Activated CD8-positive, alpha-beta T cell treated with anti-CD3 and anti-CD28 coated beads for 36 hours (primary cell): ENCODE results near the gene INPP4B. TPM values are rescaled to one million over a fixed set of nuclear protein-coding genes. Genes with fewer than 3 reads are reported as not detected.

Source experiments
- ATAC-seq: fragments of 200-7000 bp; cut with Tn5 transposase; one replicate; pipeline ENCODE4 v1.10.0; 2021; ENCODE audit warnings: mild to moderate bottlenecking, moderate library complexity
- CTCF ChIA-PET: fragments of 350-600 bp; sonication (Branson Sonifier 250); formaldehyde crosslinking; loops from one replicate; lab custom pipeline; 2021; ENCODE audit warnings: antibody characterized with exemption; lab: Charles Lee
- POLR2A ChIA-PET: fragments of 350-600 bp; sonication (Branson Sonifier 250); formaldehyde crosslinking; loops from one replicate; lab custom pipeline; 2021; ENCODE audit warnings: antibody characterized with exemption; lab: Charles Lee
- DNase-seq: peaks from one replicate; pipeline ENCODE4 v3.0.0-alpha.2; 2020
- H3K27ac Mint-ChIP-seq: one replicate; pipeline ENCODE4 v1.8.0; 2021; ENCODE audit warnings: mild to moderate bottlenecking, mixed read lengths
- H3K27me3 Mint-ChIP-seq: one replicate; pipeline ENCODE4 v1.8.0; 2021; ENCODE audit warnings: mixed read lengths
- H3K36me3 Mint-ChIP-seq: one replicate; pipeline ENCODE4 v1.8.0; 2021; ENCODE audit warnings: low read depth, mixed read lengths
- H3K4me1 Mint-ChIP-seq: one replicate; pipeline ENCODE4 v1.8.0; 2021; ENCODE audit warnings: low read depth, mixed read lengths
- H3K4me3 Mint-ChIP-seq: one replicate; pipeline ENCODE4 v1.8.0; 2021; ENCODE audit warnings: mild to moderate bottlenecking, moderate library complexity, mixed read lengths
- H3K9me3 Mint-ChIP-seq: one replicate; pipeline ENCODE4 v1.8.0; 2021; ENCODE audit warnings: mixed read lengths
- CTCF ChIP-seq: fragments of 200-600 bp; IDR thresholded peaks from one replicate; pipeline ENCODE4 v1.8.0; 2022; ENCODE audit warnings: antibody characterized with exemption, mild to moderate bottlenecking
- intact Hi-C: fragments of 100-400 bp; cut with micrococcal nuclease; formaldehyde crosslinking; loops from one replicate; pipeline ENCODE4 v1.10.0; 2022
- total RNA-seq, 2 experiments: library from RNA; stranded (reverse); gene quantifications; one replicate each; pipeline ENCODE4 v1.2.3, GENCODE V29; 2021

Gene INPP4B
- total RNA-seq, 2 experiments from 2014 or later, result 46.1 to 46.9 TPM

- Mint-ChIP-seq H3K27ac (no peak overlapping the region), H3K9me3 (peaks cover 3% of the 10 kb centered on the region), H3K36me3 (peaks cover 69% of the 10 kb centered on the region), H3K4me1 (peaks cover 59% of the 10 kb centered on the region), H3K4me3 (no peak overlapping the region), H3K27me3 (no peaks in the 10 kb centered on the region)
- DNase-seq, result no peak
- ChIA-PET CTCF (no interaction called here), POLR2A (interaction anchor here (1.8 kb wide), 1 partner anchor 12 kb away, joined by 5 read pairs; no protein-coding TSS in a partner anchor)
- intact Hi-C loops, result no loop called here
- TF ChIP-seq CTCF, result no peak
- ATAC-seq, result no peak
Observed at GRCh38 chr4:142386449-142386848, 459.7 kb downstream of the INPP4B start.

- H3K9me3 Mint-ChIP-seq, result peaks cover 3% of the 10 kb centered on the region
- peaks cover 62% of the 10 kb centered on the region for H3K36me3 Mint-ChIP-seq
- TF ChIP-seq CTCF, result no peak
- DNase-seq, result no peak
- peak overlapping the region; percentile 41 for H3K27ac Mint-ChIP-seq
- CTCF ChIA-PET, result interaction anchor here (0.7 to 1.2 kb wide), 3 partner anchors 9 to 25 kb away, joined by 3 read pairs; no protein-coding TSS in a partner anchor
- no peak for ATAC-seq
- H3K4me3 Mint-ChIP-seq, result no peak overlapping the region
- intact Hi-C loops, result no loop called here
- peaks cover 61% of the 10 kb centered on the region for H3K4me1 Mint-ChIP-seq
- POLR2A ChIA-PET, result interaction anchor here (0.8 to 1.2 kb wide), 3 partner anchors 10 to 23 kb away, joined by 3 to 4 read pairs (median 3); no protein-coding TSS in a partner anchor
- H3K27me3 Mint-ChIP-seq, result no peaks in the 10 kb centered on the region
Observed at GRCh38 chr4:142383800-142384470, 462.2 kb downstream of the INPP4B start.

DNA sequence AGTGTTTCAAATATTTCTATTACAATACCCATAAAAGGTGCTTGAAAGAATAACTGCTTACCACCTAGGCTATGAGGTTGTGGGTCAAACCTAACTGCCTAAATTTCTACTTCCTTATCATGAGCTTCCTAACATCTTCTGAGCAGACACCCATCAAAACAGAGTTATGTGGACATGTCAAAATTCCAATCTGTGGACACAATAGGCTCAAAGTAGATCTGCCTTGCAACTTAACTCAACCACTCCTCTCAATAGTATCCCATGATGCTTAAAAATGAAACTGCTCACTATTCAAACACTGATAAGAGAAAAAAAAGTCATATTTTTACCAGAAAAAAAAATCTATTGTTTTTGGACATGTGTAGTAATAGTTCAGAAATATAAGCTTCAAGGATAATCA, 462.7 kb downstream of the INPP4B start:
- CTCF ChIA-PET, result interaction anchor here (0.7 to 1.2 kb wide), 3 partner anchors 9 to 25 kb away, joined by 3 read pairs; no protein-coding TSS in a partner anchor
- peaks cover 3% of the 10 kb centered on the region for H3K9me3 Mint-ChIP-seq
- POLR2A ChIA-PET, result interaction anchor here (0.8 to 1.2 kb wide), 3 partner anchors 10 to 24 kb away, joined by 3 to 4 read pairs (median 3); no protein-coding TSS in a partner anchor
- intact Hi-C loops, result no loop called here
- ATAC-seq (no peak), DNase-seq (no peak)
- peaks cover 61% of the 10 kb centered on the region for H3K4me1 Mint-ChIP-seq
- peak overlapping the region; percentile 49 for H3K27ac Mint-ChIP-seq
- H3K27me3 Mint-ChIP-seq, result no peaks in the 10 kb centered on the region
- no peak for TF ChIP-seq CTCF
- H3K36me3 Mint-ChIP-seq, result peaks cover 59% of the 10 kb centered on the region
- H3K4me3 Mint-ChIP-seq, result no peak overlapping the region

DNA sequence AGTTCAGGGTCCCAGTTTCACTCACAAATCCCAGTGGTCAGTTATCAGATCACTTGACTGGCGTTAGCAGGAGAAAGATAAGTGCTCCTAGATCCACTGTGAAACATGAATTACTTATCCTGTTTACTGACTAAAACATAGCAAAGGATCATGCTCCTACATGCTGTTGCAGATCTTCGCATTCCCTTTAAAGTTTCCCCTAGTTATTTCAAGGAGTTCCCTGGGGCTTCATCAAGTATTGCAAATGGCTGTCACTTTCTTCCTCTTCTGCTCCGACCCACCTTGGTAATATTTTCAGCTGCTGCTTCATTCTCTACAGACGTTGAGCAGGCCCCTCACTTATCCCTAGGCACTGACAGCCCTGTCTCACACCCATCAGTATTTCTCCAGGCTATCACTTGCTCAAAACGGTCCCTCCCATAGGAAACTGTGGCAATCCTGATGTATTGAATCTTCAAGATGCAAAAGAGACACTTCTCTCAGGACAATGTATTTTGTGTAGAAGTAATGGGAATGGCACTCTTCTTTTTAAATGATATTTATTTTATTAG, 466.0 kb downstream of the INPP4B start:
- TF ChIP-seq CTCF, result no peak
- H3K27ac Mint-ChIP-seq, result peak overlapping the region; percentile 59
- intact Hi-C loops, result no loop called here
- ChIA-PET CTCF (interaction anchor here (0.7 to 2.4 kb wide), 4 partner anchors 9 to 97 kb away, joined by 3 to 19 read pairs (median 7); no protein-coding TSS in a partner anchor), POLR2A (interaction anchor here (1.5 to 2.5 kb wide), 2 partner anchors 12 to 19 kb away, joined by 4 to 11 read pairs; no protein-coding TSS in a partner anchor)
- peaks cover 51% of the 10 kb centered on the region for H3K36me3 Mint-ChIP-seq
- DNase-seq (no peak), ATAC-seq (no peak)
- H3K4me3 Mint-ChIP-seq, result no peak overlapping the region
- no peaks in the 10 kb centered on the region for H3K27me3 Mint-ChIP-seq
- peaks cover 72% of the 10 kb centered on the region for H3K4me1 Mint-ChIP-seq
- H3K9me3 Mint-ChIP-seq, result no peaks in the 10 kb centered on the region
